ENCODE measurements around the gene FAM210B. TPM values are rescaled to one million over a fixed set of nuclear protein-coding genes. Genes with fewer than 3 reads are reported as not detected.

FAM210B gene
- total RNA-seq, 4 donors from 2014 or later: 46.3 to 69.4 (median 57.4) TPM

GRCh38 chr20:56385130-56385529 is 26.4 kb downstream of the FAM210B start:
- TF ChIP-seq CTCF (IDR thresholded peaks at IDR 0.05; ENCODE audit: low read depth): no peak

GRCh38 chr20:56386219-56386618 is 27.4 kb downstream of the FAM210B start:
- TF ChIP-seq CTCF (IDR thresholded peaks at IDR 0.05; ENCODE audit: low read depth): no peak

- no peak for TF ChIP-seq CTCF (IDR thresholded peaks at IDR 0.05; ENCODE audit: low read depth)
These were observed 30.1 kb downstream of the FAM210B start for GRCh38 chr20:56388882-56389281.

GRCh38 chr20:56389807-56390206 is 31.0 kb downstream of the FAM210B start:
- TF ChIP-seq CTCF (IDR thresholded peaks at IDR 0.05; ENCODE audit: low read depth): no peak

GRCh38 chr20:56391037-56391436 is 32.3 kb downstream of the FAM210B start:
- no peak for TF ChIP-seq CTCF (IDR thresholded peaks at IDR 0.05; ENCODE audit: low read depth)

- no peak for TF ChIP-seq CTCF (IDR thresholded peaks at IDR 0.05; ENCODE audit: low read depth)
These were observed 32.9 kb downstream of the FAM210B start for GRCh38 chr20:56391596-56392131.

- TF ChIP-seq CTCF (IDR thresholded peaks at IDR 0.05; ENCODE audit: low read depth): no peak
These were observed 33.5 kb downstream of the FAM210B start, which contains the start of the genes AURKA and CSTF1 for GRCh38 chr20:56392132-56392880. Gene AURKA (minus strand): TSS chr20:56392215. CDS start chr20:56388197, 4,018 bp downstream. Gene CSTF1 (plus strand): TSS chr20:56392645. CDS start chr20:56395553, 2,908 bp downstream.
